ENCODE data around the gene SPINK2.

Gene SPINK2

DNA sequence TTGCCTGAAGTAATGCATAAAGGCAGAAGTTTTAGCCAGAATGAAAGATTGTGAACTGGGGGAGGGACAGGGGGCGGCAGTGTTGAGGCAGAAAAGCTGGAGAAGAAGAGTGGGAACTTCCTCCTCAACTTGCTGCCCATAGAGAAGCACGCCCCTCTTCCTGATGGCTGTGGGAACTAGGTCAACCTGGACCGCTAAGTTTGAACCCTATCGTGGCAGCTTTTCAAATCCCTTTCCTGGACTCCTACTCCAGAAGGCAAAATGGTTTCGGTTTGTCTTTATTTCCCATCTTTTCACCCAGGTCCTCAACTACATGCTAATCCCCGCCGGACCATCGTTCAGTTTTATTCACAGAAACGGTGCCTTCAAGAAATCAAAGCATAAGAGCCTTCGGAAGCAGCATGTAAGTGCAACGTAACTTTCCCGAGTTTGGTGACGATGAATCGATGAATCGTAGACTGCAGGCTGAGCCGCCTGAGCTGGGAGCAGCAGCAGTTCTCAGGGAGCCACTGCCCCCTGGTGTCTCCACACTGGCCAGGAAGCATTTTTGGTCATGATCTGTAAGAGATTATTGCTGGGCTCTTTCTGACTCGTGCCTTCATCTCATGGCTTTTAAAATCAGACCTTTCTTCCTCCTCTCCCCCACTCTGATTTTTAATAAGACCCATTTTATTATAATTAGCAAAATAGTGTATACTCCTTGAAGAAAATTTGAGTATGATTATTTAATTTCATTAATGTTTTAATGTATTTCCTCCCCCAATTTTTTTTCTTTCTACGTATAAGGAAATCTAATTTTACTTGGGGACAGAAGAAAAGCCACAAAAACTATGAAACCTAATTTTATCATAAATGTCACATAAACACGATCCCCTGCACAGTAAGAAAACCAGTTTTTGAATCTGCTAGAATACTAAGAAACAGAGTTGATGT lies 21.4 kb downstream of the SPINK2 start:
- in situ Hi-C loops (cut with HindIII; ENCODE audit: low sequenced_read_pairs) = no loop called here

DNA sequence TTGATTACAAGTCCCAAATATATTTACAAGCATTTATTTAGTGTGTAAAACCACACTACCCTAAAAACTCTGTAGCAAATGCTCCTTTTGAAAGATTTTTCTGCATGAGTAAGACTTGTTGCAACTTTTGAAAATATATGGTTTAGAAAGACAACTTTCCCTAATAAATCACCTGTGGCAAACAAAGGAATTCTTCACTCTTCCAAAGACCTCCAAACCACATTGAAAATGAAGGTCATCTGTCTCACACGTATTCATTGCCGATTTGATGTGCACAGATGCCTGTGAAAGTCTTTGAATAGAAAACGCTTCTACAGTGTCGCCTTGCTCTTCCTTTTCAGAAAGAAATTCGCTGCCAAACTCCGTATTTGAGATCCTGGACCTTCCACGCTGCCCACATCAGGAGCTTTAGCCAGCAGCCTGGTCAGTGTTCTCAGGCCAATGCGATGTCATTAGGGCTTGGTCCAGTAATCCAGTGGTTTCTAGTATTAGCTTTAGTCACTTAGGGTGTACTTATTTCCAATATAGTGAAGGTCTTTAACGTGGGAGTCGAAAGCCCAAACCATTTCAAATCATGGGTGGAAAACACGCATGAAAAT lies 22.2 kb downstream of the SPINK2 start:
- in situ Hi-C loops (cut with HindIII; ENCODE audit: low sequenced_read_pairs) = no loop called here

GRCh38 chr4:56796211-56796610 lies 25.3 kb downstream of the SPINK2 start:
- in situ Hi-C loops (cut with HindIII; ENCODE audit: low sequenced_read_pairs) = no loop called here

DNA sequence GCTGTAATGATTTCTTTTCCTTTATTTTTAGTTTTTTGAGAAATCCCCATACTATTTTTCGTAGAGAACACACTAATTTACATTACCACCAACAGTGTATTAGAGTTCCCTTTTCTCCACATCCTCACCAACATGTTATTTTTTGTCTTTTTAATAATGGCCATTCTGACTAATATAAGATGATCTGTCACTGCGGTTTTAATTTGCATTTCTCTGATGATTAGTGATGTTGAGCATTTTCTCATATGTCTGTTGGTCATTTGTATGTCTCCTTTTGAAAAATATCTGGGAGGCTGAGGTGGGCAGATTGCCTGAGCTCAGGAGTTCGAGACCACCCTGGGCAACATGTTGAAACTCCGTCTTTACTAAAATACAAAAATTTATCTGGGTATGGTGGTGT lies 30.2 kb downstream of the SPINK2 start:
- in situ Hi-C loops (cut with HindIII; ENCODE audit: low sequenced_read_pairs) = no loop called here

DNA sequence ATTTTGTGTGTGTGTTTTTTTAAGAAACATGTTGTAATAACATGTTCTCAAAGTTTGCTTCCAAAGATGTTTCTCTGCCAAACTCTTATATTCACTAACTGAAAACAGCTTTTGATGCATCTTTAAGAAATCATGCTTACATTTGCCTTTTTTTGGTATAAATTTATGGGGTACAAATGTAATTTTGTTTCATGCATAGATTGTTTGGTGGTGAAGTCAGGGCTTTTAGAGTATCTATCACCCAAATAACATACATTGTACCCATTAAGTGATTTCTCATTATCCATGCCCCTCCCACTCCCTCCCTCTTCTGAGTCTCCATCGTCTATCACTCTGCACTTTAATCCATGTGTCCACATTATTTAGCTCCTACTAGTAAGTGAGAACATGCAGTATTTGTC lies 30.8 kb downstream of the SPINK2 start:
- in situ Hi-C loops (cut with HindIII; ENCODE audit: low sequenced_read_pairs) = no loop called here

GRCh38 chr4:56788081-56788480 lies 33.4 kb downstream of the SPINK2 start:
- in situ Hi-C loops (cut with HindIII; ENCODE audit: low sequenced_read_pairs) = no loop called here

- in situ Hi-C loops (cut with HindIII; ENCODE audit: low sequenced_read_pairs) = no loop called here
Measured at GRCh38 chr4:56787380-56787779, 34.1 kb downstream of the SPINK2 start.

- in situ Hi-C loops (cut with HindIII; ENCODE audit: low sequenced_read_pairs) = no loop called here
Measured at GRCh38 chr4:56786955-56787354, 34.5 kb downstream of the SPINK2 start.

DNA sequence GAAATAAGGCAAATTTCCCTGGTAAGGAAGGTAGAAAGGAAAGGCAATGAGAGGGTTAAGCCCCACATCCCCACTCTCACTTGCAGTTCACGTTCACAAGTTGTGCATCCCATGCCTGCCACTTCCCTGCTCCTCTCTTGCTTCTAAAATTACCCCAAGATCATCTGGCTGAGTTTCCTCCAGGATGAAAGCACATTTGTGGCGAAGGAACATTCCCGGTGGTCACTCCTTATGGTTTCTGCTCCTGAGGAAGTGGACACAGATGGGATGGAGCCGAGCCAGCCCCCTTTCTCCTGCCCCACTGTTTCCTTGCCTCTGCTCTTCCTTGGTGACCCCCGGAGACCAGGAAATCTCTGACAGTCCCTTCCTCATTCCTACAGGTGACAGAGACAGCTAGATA lies 37.5 kb downstream of the SPINK2 start:
- in situ Hi-C loops (cut with HindIII; ENCODE audit: low sequenced_read_pairs) = no loop called here

GRCh38 chr4:56782019-56782418 lies 39.5 kb downstream of the SPINK2 start:
- in situ Hi-C loops (cut with HindIII; ENCODE audit: low sequenced_read_pairs) = no loop called here

GRCh38 chr4:56773346-56773745 lies 48.2 kb downstream of the SPINK2 start:
- in situ Hi-C loops (cut with HindIII; ENCODE audit: low sequenced_read_pairs) = no loop called here

DNA sequence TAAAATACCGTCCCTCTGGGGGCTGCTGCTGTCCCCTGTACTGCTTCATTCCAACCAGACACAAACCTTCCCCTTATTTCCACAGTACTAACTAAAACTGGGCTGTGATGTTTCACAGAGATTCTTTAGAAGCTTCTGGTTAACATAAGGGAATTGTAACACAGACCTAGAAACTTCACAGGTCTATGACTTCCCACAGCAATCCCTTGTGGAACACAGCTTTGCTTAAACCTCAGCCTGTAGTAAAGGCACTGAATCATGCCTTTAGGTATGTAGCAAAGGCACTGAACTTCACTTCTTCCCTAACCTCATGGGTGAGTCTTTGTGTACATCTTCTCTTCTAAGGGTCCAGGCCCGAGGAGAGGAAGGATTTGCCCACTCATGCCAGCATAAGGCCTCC lies 49.4 kb downstream of the SPINK2 start:
- in situ Hi-C loops (cut with HindIII; ENCODE audit: low sequenced_read_pairs) = no loop called here

- in situ Hi-C loops (cut with HindIII; ENCODE audit: low sequenced_read_pairs) = no loop called here
Measured at GRCh38 chr4:56768763-56769162, 52.7 kb downstream of the SPINK2 start.

DNA sequence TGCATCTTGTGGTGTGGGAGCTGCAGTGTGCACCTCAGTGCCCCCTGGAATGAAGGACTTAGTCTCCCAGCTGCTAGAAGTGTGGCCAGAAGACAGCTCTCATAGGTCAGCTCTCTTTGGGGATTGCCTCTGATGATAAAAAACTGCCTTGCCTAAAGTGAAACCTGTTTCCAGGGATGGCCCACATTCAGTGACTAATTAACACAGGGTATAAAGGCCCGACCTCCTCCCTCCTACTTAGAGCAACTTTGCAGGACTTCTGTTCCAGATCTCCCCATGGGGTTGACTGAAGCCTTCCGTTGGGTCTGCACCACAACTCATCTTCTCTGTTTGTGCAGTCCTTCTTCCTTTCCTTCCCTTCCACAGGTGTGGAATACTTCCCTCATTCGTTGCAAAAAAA lies 53.2 kb downstream of the SPINK2 start:
- in situ Hi-C loops (cut with HindIII; ENCODE audit: low sequenced_read_pairs) = no loop called here

GRCh38 chr4:56767567-56767966 lies 53.9 kb downstream of the SPINK2 start:
- in situ Hi-C loops (cut with HindIII; ENCODE audit: low sequenced_read_pairs) = no loop called here

- in situ Hi-C loops (cut with HindIII; ENCODE audit: low sequenced_read_pairs) = no loop called here
Measured at GRCh38 chr4:56764775-56765174, 56.7 kb downstream of the SPINK2 start.

GRCh38 chr4:56764223-56764622 lies 57.3 kb downstream of the SPINK2 start:
- in situ Hi-C loops (cut with HindIII; ENCODE audit: low sequenced_read_pairs) = no loop called here

DNA sequence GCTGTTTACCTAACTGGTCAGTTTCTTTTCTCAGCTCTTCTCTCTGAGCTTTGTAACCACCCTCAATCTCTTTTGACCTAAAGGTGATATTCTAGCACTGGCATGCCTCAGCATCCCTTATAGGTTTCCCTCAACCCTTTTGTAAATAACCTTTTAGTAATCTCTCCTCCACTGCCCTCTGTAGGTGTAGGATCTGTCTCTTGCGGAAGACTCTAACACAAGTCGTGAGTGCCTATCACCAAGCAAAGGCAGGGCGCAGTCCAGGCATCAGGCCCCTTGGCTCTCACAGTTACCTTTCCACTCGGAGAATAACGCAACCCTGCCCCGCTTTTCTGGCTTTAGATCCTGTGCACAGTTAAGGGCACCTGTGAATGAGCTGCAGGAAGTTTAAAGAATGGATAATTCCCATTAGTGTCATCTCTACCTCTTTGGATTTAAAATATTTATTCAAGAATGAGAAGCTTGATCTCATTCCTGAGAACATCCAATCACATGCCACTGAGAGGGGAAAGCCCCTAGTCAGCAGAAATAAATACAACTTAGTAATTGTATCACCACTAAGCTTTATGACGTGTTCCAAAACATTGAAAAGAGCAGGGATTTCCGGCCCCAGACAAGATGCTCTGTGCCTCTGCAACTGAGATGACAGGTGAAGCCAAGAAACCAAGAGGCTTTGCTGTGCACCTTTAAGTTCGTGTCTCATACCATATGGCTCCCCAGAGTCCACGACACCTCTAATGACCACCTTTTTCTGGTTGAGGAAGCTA lies 58.8 kb downstream of the SPINK2 start:
- in situ Hi-C loops (cut with HindIII; ENCODE audit: low sequenced_read_pairs) = no loop called here

DNA sequence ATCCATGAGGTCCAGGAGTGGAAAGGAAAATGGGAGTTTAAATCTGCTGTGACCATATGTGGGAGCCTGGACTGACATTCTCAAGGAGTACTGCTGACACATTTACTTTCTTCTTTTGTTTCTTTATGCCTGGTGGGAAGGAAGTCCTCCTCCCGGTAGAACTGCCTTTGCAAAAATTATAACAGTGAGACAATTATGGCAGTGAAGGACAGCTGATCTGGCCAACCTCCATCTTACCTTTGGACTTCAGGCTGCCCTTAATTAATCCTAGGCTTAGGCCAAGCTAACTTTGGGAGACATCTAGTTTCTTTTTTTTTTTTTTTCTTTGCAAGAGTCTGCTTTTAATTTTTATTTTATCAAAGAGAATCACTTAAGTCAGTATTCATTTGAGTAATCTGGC lies 61.3 kb downstream of the SPINK2 start:
- in situ Hi-C loops (cut with HindIII; ENCODE audit: low sequenced_read_pairs) = no loop called here

Measured in DLD1 (cell line).